Right lobe of liver (tissue), 4 donors: ENCODE results near the gene LCE3E.
A peak's percentile ranks its signal among the peaks of the same experiment; 100 is the strongest.

Experiments used
- CTCF ChIP-seq, 4 donors: fragments of 200-600 bp in 3 of 4; fragments of 450-650 bp in 1 of 4; IDR thresholded peaks; one replicate each; pipeline versions ENCODE4 v1.5.1 to v1.8.0; 2016 to 2022; ENCODE audit warnings: antibody characterized with exemption in 4 of 4, mild to moderate bottlenecking in 2 of 4
- POLR2A ChIP-seq: fragments of 450-650 bp; IDR thresholded peaks from one replicate; pipeline ENCODE4 v1.6.1; 2017; ENCODE audit warnings: antibody characterized with exemption, mild to moderate bottlenecking
- donor health status: DM: no; HTN: no; CAD: no.
- donor health status: DM: no; HTN: no; CAD: no.
- donor health status: DM: no; HTN: yes; CAD: no.

GRCh38 chr1:152543820-152544219 lies 22.8 kb downstream of the LCE3E start:
- TF ChIP-seq CTCF (IDR thresholded peaks at IDR 0.05) (peak in 2 of 4 donors; percentile 7 to 20), POLR2A (no peak)
